OCI-M2 (cell line): Measurements from ENCODE around the gene HOXA6.

Experiments
- DNase-seq: peaks from one replicate; lab custom pipeline; 2025; ENCODE audit not compliant: unreplicated experiment; lab: John Stamatoyannopoulos, UW

HOXA6 gene

DNA sequence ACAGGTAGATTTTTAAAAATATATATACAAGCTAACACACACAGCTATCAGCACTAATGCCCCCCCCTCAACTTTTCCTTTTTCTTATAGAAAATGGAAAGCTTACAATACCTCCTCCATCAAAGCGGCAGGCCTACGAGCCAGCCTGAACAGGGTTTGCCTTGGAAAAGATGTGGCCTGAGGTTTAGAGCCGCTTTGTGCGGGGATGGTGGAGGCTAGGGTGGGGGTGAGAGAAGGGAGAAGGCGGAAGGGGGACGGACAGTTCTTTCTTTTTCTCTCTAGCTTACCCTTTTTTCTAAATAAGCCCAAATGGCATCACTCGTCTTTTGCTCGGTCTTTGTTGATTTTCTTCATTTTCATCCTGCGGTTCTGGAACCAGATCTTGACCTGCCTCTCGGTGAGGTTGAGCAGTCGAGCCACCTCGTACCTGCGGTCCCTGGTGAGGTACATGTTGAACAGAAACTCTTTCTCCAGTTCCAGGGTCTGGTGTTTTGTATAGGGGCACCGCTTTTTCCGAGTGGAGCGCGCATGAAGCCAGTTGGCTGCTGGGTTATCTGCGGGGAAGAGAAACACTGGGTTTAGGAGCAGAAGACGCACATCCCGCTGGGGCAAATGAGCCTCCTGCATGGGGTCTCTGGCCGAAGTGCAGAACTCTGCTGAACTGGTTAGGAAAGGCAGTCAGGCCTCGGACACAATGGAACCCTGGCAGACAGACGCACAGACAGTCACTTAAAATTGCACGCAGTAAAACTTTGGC, 15.9 kb upstream of the HOXA6 start:
- no peak for DNase-seq

DNA sequence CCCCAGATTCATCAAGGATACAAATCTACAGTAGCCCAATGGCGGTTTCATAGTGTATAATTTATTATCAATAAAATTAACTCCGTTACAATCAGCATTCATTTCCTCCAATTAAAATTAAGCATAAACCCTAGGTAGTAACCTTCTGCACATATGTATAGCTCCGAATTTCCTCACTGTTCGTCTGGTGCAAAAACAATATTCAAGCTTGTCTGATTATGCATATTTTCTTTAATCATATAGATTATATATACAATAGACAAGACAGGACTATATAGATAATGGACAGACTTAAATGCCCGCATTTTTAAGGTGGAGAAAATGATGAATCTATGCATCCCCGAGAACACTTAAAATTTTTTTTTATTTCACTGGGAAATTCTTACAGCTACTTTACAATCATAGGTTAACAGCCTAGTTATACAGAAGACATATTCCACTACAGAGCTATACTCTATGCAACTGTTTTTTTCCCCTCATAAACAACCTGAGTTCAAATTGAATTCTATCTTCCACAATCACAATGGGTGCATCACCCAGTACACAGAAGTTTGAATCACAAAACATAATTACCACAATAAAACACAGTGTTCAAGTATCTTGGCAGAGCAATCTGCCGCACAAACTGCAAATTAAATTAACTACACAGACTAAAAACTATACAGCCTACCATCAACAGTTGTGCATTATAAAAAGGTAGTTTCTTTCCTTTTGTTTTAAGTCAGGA, 15.2 kb upstream of the HOXA6 start:
- no peak for DNase-seq

DNA sequence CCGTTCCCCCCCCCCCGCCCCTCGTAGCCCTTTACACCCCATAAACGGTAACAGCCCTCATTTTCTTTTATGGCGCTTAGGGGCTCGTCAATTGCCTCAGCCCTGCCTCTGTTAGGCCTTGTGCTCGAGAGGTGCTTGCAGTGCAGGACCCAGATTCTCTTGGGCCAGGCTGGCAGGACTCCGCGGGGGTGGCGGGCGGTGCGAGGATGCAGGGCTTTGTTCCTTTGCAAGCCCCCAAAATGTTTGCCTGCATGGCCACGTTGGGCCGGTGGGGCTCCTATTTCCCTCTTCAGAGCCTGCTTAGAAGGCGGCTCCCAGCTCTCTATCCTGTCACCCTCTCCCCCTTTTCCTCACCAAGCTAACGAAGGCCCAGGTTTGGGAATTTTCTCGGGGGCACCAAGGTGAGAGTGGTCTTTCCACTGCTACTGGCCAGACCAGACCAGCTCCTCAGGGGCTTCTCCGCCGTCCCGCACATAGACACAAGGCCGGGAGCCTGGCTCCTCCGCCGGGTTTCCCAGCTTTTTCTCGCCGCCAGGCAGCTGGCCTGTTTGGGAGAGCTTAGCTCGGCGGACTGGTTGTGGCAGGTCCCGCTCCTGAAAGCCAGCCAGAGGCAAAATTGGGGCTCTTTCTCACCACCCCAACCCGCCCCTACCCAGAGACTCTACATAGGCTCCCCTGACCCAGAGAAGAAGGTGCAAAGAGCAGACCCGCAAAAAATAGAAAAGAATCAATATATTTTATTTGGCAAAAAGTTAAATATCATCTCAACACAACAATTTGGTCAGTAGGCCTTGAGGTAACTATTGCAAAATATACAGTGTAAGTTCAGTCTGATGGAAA, 14.4 kb upstream of the HOXA6 start:
- DNase-seq = no peak

- no peak for DNase-seq
Observed at GRCh38 chr7:27161214-27161720, 13.7 kb upstream of the HOXA6 start.

DNA sequence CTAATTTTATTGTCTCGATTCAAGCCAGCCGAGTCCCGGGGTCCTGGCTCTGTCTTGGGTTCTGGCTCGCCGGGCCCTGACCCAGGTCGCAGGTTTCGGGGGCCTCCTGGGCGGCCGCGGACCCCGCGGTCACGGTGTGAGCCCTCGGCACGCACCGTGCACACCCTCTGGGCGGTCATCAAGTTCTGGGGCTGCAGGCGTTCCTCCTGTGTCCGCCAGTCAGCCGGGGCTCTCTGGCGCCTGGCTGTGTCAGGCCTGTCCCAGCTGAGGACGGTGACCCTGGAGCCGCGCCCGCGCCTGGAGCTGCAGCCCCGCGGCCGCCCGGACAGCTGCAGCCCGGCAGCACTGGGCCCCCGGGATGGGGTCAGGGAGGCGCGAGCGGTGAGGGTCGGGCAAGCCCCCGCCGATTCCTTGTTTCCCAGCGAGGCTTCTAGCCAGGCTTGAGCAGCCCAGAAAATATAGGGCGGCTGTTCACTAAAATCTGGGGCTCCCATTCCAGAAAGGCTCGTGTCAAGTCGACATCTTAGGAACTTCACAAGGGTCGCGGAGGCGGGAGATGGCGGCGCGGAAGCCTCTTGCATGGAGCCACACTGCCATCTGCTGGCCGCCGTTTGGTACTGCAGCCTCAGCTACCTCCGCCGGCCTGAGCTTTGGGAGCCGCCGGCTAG, 13.1 kb upstream of the HOXA6 start:
- DNase-seq = no peak

GRCh38 chr7:27160145-27160545, 12.6 kb upstream of the HOXA6 start:
- no peak for DNase-seq

- no peak for DNase-seq
Observed at GRCh38 chr7:27159266-27160144, 11.9 kb upstream of the HOXA6 start.

DNA sequence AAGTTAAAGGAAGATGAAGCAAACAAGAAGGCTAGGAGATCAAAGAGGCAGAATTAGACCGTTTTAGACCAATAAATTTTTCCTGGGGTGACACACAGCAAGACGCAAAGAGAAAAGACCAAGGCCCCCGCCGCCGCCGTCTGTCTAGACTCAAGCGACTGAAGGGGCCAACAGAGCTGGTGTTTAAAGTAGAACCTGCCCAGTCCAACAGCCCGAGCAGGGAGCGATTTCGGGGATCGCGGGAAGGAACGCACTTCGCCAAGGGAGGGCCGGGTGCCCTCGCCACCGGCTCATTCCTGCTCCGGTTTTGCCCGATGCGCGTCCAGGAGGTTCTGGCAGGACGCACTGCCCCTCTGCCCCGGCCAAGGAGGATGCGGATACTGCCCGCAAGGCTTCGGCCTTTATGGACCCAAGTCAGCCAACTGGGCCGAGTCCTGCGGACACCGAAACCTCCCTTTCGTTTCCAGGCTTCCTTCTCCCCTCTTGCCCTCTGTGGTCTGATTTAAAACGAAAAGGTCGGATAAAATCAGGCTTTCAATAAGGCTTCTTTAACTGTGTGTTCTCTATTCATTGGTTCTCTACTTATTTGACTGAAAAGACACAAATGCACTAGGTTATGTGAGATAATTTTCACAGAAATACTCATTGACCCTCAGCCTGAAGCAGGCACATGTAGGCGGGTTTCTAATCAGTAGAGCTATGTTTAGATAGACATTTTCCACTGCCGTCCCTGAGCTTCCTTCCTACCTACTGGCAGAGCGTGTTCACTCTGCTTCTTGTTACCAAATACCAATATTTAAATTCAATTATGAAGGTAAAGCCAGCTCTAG, 11.1 kb upstream of the HOXA6 start:
- no peak for DNase-seq

- DNase-seq = no peak
Observed at GRCh38 chr7:27157702-27158431, 10.3 kb upstream of the HOXA6 start.

DNA sequence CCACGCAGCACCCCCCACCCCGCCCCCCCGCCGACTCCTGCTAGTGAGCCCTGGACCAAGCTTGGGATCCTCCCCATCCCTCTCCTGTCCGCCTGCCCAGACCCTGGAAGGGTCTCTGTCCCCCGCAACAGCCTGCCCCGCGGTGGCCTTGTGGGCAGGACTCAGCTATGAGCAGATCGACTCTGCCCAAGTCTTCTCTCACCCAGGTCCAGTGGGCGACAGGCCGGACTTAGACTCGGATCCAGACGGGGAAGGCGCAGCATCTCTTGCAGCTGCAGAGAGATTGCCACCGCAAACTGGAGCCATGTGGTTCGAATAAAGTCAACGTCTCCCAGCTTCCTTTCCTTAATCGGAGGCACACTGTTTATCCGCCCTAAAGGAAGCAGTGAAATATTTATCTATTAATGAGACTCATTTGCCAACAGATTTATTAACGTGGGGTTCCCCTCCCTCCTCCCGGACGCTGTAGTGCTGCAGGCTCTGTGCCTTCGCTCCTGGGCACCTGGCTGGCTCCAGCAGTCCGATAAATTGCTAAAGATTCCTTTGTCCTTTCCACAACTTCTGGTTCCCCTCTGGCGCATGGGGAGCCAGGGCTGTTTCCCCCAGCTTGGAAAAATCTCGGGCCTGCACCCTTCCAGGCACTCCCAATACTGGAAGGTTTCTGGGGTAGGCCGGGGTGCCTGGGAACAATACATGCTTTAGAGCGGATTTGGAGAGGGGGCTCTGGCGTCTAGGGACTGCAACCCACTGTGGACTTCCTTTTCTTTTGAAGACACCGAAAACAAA, 9.5 kb upstream of the HOXA6 start:
- DNase-seq = no peak

GRCh38 chr7:27156508-27156898, 8.9 kb upstream of the HOXA6 start, which contains the start of gene HOXA7:
TSS of gene HOXA7 (minus strand) at chr7:27156675. CDS start at chr7:27156545, 130 bp downstream.
- DNase-seq = no peak

GRCh38 chr7:27155816-27156507, 8.4 kb upstream of the HOXA6 start:
- DNase-seq = no peak

GRCh38 chr7:27154901-27155815, 7.6 kb upstream of the HOXA6 start:
- DNase-seq = no peak

GRCh38 chr7:27154369-27154768, 6.8 kb upstream of the HOXA6 start:
- DNase-seq = no peak

GRCh38 chr7:27153526-27153925, 6.0 kb upstream of the HOXA6 start:
- DNase-seq = no peak
